HUES48 (cell line): Measurements from ENCODE around the gene BCL11B.

Experiments used
- H3K27ac ChIP-seq: one replicate; pipeline ENCODE4 v1.7.0; 2013; ENCODE audit warnings: low read depth, low read length, inconsistent platforms
- H3K27me3 ChIP-seq: 2 replicates; pipeline ENCODE4 v1.6.1; 2013; ENCODE audit warnings: mild to moderate bottlenecking, low read length; ENCODE audit not compliant: control insufficient read depth, insufficient read depth
- H3K36me3 ChIP-seq: 2 replicates; pipeline ENCODE4 v1.6.1; 2013; ENCODE audit warnings: low read length; ENCODE audit not compliant: control insufficient read depth, insufficient read depth
- H3K4me1 ChIP-seq: 2 replicates; pipeline ENCODE4 v1.6.1; 2013; ENCODE audit warnings: mild to moderate bottlenecking, low read length; ENCODE audit not compliant: control insufficient read depth, insufficient read depth
- H3K4me3 ChIP-seq: 2 replicates; pipeline ENCODE4 v1.5.1; 2013; ENCODE audit warnings: mild to moderate bottlenecking, low read depth, low read length
- H3K9ac ChIP-seq: 2 replicates; pipeline ENCODE4 v1.6.1; 2013; ENCODE audit warnings: mild to moderate bottlenecking, low read depth, low read length, moderate library complexity
- H3K9me3 ChIP-seq: 2 replicates; pipeline ENCODE4 v1.6.1; 2013; ENCODE audit warnings: low read length; ENCODE audit not compliant: control insufficient read depth, insufficient read depth

Gene BCL11B

GRCh38 chr14:99163446-99163845 lies 108.6 kb downstream of the BCL11B start:
- H3K4me3 ChIP-seq = no peak overlapping the region
- no peaks in the 10 kb centered on the region for H3K9me3 ChIP-seq
- H3K27ac ChIP-seq = no peak overlapping the region
- no peak overlapping the region for H3K9ac ChIP-seq
- no peaks in the 10 kb centered on the region for H3K36me3 ChIP-seq
- no peaks in the 10 kb centered on the region for H3K4me1 ChIP-seq
- H3K27me3 ChIP-seq = no peaks in the 10 kb centered on the region

- Histone ChIP-seq H3K4me1 (no peaks in the 10 kb centered on the region), H3K4me3 (no peak overlapping the region), H3K36me3 (no peaks in the 10 kb centered on the region), H3K9ac (no peak overlapping the region), H3K27ac (no peak overlapping the region), H3K9me3 (no peaks in the 10 kb centered on the region), H3K27me3 (no peaks in the 10 kb centered on the region)
Measured at GRCh38 chr14:99159341-99160340, 112.4 kb downstream of the BCL11B start.

DNA sequence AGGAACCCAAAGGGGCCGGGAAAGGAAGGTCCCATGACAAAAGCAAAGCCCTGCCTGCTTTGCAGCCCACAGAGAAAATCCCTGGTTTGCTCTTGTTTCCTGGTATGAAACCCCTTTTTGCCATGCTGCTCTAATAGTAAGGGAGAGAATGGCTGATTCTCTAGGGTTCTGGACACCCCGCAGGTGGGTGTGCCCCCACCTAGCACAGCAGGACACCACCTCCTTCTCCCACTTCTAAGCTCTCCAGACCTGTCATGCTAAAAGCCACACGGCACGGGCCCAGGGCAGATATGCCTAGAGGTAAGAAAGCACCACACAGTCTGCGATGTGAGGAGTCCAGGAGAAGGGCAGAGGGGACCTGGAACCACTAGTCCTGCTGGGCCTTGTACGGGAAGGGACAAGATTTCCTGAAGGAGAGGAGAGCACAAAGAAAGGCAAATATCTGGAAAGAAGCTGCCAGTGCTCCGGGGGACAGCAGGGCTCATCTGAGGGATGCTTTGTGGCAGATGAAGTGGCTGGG lies 113.3 kb downstream of the BCL11B start:
- Histone ChIP-seq H3K36me3 (no peaks in the 10 kb centered on the region), H3K4me1 (no peaks in the 10 kb centered on the region), H3K27me3 (no peaks in the 10 kb centered on the region), H3K4me3 (no peak overlapping the region), H3K9me3 (no peaks in the 10 kb centered on the region), H3K27ac (no peak overlapping the region), H3K9ac (no peak overlapping the region)

GRCh38 chr14:99158150-99158549 lies 113.8 kb downstream of the BCL11B start:
- no peaks in the 10 kb centered on the region for H3K27me3 ChIP-seq

DNA sequence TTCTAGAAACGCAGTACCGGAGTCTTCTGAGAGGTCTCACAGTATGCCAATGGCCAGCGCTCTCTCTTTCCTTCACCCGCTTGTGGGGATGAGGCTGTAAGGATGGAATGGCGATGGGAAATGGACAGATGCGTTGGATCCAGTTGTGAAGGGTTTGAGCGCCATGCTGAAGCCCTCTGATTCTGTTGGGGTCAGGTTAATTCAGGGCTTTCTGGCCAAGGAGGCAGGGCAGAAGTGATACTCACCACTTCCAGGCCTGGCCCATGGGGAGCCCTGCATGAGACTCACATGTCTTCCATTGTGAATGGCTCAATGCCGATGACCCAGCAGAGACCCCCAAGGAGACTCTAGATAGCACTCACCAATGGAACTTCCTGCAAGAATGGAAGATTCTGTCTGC lies 114.3 kb downstream of the BCL11B start:
- Histone ChIP-seq H3K9me3 (no peaks in the 10 kb centered on the region), H3K4me1 (no peaks in the 10 kb centered on the region), H3K27ac (no peak overlapping the region), H3K27me3 (no peaks in the 10 kb centered on the region), H3K36me3 (no peaks in the 10 kb centered on the region), H3K9ac (no peak overlapping the region), H3K4me3 (no peak overlapping the region)

More at GRCh38 chr14:99158150-99158549, 113.8 kb downstream of the BCL11B start:
- H3K36me3 ChIP-seq = no peaks in the 10 kb centered on the region
- H3K4me1 ChIP-seq = no peaks in the 10 kb centered on the region
- H3K9me3 ChIP-seq = no peaks in the 10 kb centered on the region
- H3K4me3 ChIP-seq = no peak overlapping the region
- no peak overlapping the region for H3K27ac ChIP-seq
- H3K9ac ChIP-seq = no peak overlapping the region

- Histone ChIP-seq H3K4me1 (no peaks in the 10 kb centered on the region), H3K27me3 (no peaks in the 10 kb centered on the region), H3K9me3 (no peaks in the 10 kb centered on the region), H3K9ac (no peak overlapping the region), H3K27ac (no peak overlapping the region), H3K36me3 (no peaks in the 10 kb centered on the region), H3K4me3 (no peak overlapping the region)
Measured at GRCh38 chr14:99157246-99157645, 114.8 kb downstream of the BCL11B start.

GRCh38 chr14:99156814-99157213 lies 115.2 kb downstream of the BCL11B start:
- H3K9me3 ChIP-seq = no peaks in the 10 kb centered on the region
- H3K4me1 ChIP-seq = no peaks in the 10 kb centered on the region
- H3K27me3 ChIP-seq = no peaks in the 10 kb centered on the region
- H3K27ac ChIP-seq = no peak overlapping the region
- no peak overlapping the region for H3K9ac ChIP-seq
- no peak overlapping the region for H3K4me3 ChIP-seq
- no peaks in the 10 kb centered on the region for H3K36me3 ChIP-seq

GRCh38 chr14:99156090-99156425 lies 115.9 kb downstream of the BCL11B start:
- no peak overlapping the region for H3K4me3 ChIP-seq
- H3K27me3 ChIP-seq = no peaks in the 10 kb centered on the region
- H3K9me3 ChIP-seq = no peaks in the 10 kb centered on the region
- H3K36me3 ChIP-seq = no peaks in the 10 kb centered on the region
- H3K27ac ChIP-seq = no peak overlapping the region
- no peak overlapping the region for H3K9ac ChIP-seq
- H3K4me1 ChIP-seq = no peaks in the 10 kb centered on the region

GRCh38 chr14:99155173-99156089 lies 116.6 kb downstream of the BCL11B start:
- Histone ChIP-seq H3K36me3 (no peaks in the 10 kb centered on the region), H3K27ac (no peak overlapping the region), H3K4me3 (no peak overlapping the region), H3K9ac (no peak overlapping the region), H3K27me3 (no peaks in the 10 kb centered on the region), H3K9me3 (no peaks in the 10 kb centered on the region), H3K4me1 (no peaks in the 10 kb centered on the region)

- Histone ChIP-seq H3K9me3 (no peaks in the 10 kb centered on the region), H3K36me3 (no peaks in the 10 kb centered on the region), H3K27ac (no peak overlapping the region), H3K4me3 (no peak overlapping the region), H3K4me1 (no peaks in the 10 kb centered on the region), H3K27me3 (no peaks in the 10 kb centered on the region), H3K9ac (no peak overlapping the region)
Measured at GRCh38 chr14:99150236-99150635, 121.8 kb downstream of the BCL11B start.
